Uterus (tissue), 4 donors: ENCODE data around the gene PSENEN. TPM values are rescaled to one million over a fixed set of nuclear protein-coding genes. Genes with fewer than 3 reads are reported as not detected.

ENCODE experiments used
- DNase-seq, 2 donors: peaks; one replicate each; pipeline ENCODE4 v3.0.0-alpha.2; 2019 to 2020
- H3K27ac ChIP-seq, 2 donors: fragments of 200-600 bp; sonication (generic); 1 replicate in 1 of 2; 2 replicates in 1 of 2; pipeline ENCODE4 v1.5.1; 2016 to 2018
- H3K27me3 ChIP-seq, 2 donors: fragments of 200-600 bp; sonication (generic); one replicate each; pipeline ENCODE4 v1.5.1; 2018 to 2019; ENCODE audit warnings: control low read depth in 1 of 2
- H3K36me3 ChIP-seq, 2 donors: fragments of 200-600 bp; sonication (generic); one replicate each; pipeline ENCODE4 v1.5.1; 2019; ENCODE audit warnings: control low read depth in 1 of 2
- H3K4me1 ChIP-seq, 2 donors: fragments of 200-600 bp; sonication (generic); one replicate each; pipeline ENCODE4 v1.5.1; 2018 to 2019; ENCODE audit warnings: control low read depth in 1 of 2
- H3K4me3 ChIP-seq, 2 donors: fragments of 200-600 bp; sonication (generic); 1 replicate in 1 of 2; 2 replicates in 1 of 2; pipeline ENCODE4 v1.5.1; 2018 to 2019; ENCODE audit warnings: mild to moderate bottlenecking in 1 of 2
- H3K9me3 ChIP-seq, 2 donors: fragments of 200-600 bp; sonication (generic); one replicate each; pipeline ENCODE4 v1.5.1; 2019; ENCODE audit warnings: control low read depth in 1 of 2
- POLR2A ChIP-seq, 2 donors: fragments of 450-650 bp; IDR thresholded peaks; one replicate each; pipeline ENCODE4 v1.6.1; 2016; ENCODE audit warnings: antibody characterized with exemption in 2 of 2, mild to moderate bottlenecking in 1 of 2, moderate library complexity in 1 of 2
- intact Hi-C: fragments of 100-400 bp; cut with DNase I; formaldehyde crosslinking; loops from one replicate; pipeline ENCODE4 v1.15.1; 2023; ENCODE audit warnings: low total_unique reads
- total RNA-seq, 4 donors: library from RNA; depleted of rRNA in 3 of 4; stranded (reverse); fragments of >200 nt in 3 of 4; gene quantifications; one replicate each; pipeline versions ENCODE4 v1.1.0 to v1.2.4, GENCODE V29; 2014 to 2023
- TF ChIP-seq, protein P1 (sequence below), 4 experiments: fragments of 200-600 bp in 2 of 4; fragments of 450-650 bp in 2 of 4; sonication (generic) in 2 of 4; IDR thresholded peaks; one replicate each; pipeline ENCODE4 v1.5.1; 2016 to 2019; ENCODE audit warnings: antibody characterized with exemption in 4 of 4, mild to moderate bottlenecking in 2 of 4, moderate library complexity in 1 of 4
- donor health status: DM: yes; HTN: yes; CAD: no.

PSENEN gene
- total RNA-seq, 4 donors from 2014 or later, result 5.3 to 37.3 (median 18.8) TPM

DNA sequence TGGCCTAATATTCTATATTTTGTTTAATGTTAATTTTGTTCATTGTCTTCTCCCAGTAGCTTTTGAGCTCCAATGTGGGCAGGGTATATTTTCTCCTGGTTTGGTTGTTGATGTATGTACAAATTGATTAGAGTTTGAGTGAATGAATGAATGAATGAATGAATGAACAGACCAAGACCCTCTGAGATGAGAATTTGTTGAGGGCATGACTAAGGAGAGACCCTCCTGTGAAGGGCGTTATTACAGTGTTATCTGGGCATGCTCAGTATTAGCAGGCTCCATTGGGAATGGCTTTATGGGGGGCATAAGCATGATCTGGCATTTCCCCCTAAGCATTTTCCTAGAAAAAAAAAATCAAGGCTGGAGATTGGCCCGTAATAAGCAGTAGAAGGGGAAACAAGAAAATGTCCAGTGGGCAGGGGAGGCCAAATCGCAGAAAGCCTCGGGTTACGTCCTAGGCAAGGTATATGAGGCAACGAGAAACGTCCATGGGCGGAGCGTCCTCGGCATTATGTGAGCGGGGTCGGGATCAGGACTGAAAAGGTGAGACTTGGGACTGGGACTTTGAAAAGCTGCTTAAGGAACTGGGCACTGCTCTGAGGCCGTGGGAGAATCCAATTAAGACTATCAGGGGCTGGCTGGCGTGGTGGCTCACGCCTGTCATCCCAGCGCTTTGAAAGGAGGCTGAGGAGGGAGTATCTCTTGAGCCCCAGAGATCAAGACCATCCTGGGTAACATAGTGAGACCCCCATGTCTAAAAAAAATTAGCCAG lies 29.0 kb downstream of the PSENEN start:
- DNase-seq, result no peak
- TF ChIP-seq, protein P1, sequence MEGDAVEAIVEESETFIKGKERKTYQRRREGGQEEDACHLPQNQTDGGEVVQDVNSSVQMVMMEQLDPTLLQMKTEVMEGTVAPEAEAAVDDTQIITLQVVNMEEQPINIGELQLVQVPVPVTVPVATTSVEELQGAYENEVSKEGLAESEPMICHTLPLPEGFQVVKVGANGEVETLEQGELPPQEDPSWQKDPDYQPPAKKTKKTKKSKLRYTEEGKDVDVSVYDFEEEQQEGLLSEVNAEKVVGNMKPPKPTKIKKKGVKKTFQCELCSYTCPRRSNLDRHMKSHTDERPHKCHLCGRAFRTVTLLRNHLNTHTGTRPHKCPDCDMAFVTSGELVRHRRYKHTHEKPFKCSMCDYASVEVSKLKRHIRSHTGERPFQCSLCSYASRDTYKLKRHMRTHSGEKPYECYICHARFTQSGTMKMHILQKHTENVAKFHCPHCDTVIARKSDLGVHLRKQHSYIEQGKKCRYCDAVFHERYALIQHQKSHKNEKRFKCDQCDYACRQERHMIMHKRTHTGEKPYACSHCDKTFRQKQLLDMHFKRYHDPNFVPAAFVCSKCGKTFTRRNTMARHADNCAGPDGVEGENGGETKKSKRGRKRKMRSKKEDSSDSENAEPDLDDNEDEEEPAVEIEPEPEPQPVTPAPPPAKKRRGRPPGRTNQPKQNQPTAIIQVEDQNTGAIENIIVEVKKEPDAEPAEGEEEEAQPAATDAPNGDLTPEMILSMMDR (IDR thresholded peaks at IDR 0.05), result no peak
- no peak for TF ChIP-seq POLR2A (IDR thresholded peaks at IDR 0.05)
- Histone ChIP-seq H3K9me3 (no peaks in the 10 kb centered on the region), H3K27me3 (no peaks in the 10 kb centered on the region), H3K27ac (no peak overlapping the region), H3K36me3 (no peaks in the 10 kb centered on the region), H3K4me3 (peak overlapping the region; percentile 40 to 93), H3K4me1 (peaks cover 0 to 6% of the 10 kb centered on the region in 2 donors)
- intact Hi-C loops, result no loop called here

DNA sequence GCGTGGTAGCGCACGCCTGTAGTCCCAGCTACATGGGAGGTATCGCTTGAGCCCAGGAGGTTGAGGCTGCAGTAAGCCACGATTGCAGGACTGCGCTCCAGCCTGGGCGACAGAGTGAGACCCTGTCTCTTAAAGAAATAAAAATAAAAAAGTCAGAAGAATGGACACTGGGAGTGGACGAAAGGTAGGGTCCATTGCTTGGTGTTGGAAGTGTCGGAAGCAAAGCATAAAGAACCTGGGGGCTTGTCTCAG lies 29.5 kb downstream of the PSENEN start:
- Histone ChIP-seq H3K27me3 (no peaks in the 10 kb centered on the region), H3K36me3 (no peaks in the 10 kb centered on the region), H3K9me3 (no peaks in the 10 kb centered on the region), H3K27ac (no peak overlapping the region), H3K4me3 (peak overlapping the region; percentile 40 to 93), H3K4me1 (peaks cover 0 to 6% of the 10 kb centered on the region in 2 donors)
- DNase-seq, result no peak
- intact Hi-C loops, result no loop called here
- TF ChIP-seq POLR2A (IDR thresholded peaks at IDR 0.05), result no peak
- TF ChIP-seq, protein P1 (IDR thresholded peaks at IDR 0.05), result no peak

DNA sequence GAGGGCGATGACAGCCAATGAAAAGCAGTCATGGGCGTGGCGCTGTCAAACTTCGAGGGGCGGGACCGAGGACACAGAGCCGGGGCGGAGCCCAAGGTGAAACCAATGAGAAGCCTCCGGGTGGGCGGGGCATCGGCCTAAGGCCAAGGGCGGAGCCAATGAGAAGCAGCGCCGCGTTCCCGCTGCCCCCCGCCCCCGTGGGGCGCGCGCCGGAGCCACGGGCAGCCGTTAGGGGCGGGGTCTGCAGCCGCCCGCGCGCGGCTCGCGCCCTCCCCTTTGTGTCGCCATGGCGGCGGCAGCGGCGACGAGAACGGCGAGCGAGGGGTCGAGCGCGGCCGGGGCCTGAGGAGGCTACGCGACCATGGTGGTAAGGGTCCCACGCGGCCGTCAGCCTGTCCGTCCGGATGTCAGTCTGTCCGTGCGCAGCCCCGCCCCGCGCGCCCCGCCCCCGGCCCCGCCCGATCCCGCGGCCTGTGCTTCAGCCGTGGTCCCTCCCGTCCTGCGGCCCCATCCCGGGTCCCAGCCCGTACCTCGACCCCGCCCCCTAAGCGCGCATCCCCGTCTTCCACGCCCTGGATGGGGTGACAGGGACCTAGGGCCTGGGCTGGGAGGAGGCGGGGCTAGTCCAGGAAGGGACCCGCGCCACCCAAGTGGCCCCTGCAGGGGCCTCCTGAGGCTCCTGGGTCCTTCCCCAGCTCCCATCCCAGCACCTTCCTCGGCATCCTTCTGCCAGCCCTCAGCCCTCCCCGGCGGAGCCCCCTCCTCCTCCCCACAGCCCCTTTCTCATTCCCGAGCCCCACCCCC lies 30.0 kb downstream of the PSENEN start, which contains the start of gene ARHGAP33:
ARHGAP33 (plus strand) TSS at position 267 of the 804 bp plus-strand sequence; CDS start at position 362, 95 bp downstream.
- Histone ChIP-seq H3K4me1 (peaks cover 0 to 6% of the 10 kb centered on the region in 2 donors), H3K27ac (peak within 1 kb of the TSS; percentile 15 to 75), H3K36me3 (no peaks in the 10 kb centered on the region), H3K4me3 (peak within 1 kb of the TSS; percentile 40 to 93), H3K9me3 (no peaks in the 10 kb centered on the region), H3K27me3 (no peaks in the 10 kb centered on the region)
- intact Hi-C loops, result no loop called here
- peak in 1 of 2 donors; percentile 48 for TF ChIP-seq POLR2A (IDR thresholded peaks at IDR 0.05)
- TF ChIP-seq, protein P1 (IDR thresholded peaks at IDR 0.05), result peak in 1 of 4 experiments; percentile 9
- DNase-seq, result peak; percentile 99 to 100

DNA sequence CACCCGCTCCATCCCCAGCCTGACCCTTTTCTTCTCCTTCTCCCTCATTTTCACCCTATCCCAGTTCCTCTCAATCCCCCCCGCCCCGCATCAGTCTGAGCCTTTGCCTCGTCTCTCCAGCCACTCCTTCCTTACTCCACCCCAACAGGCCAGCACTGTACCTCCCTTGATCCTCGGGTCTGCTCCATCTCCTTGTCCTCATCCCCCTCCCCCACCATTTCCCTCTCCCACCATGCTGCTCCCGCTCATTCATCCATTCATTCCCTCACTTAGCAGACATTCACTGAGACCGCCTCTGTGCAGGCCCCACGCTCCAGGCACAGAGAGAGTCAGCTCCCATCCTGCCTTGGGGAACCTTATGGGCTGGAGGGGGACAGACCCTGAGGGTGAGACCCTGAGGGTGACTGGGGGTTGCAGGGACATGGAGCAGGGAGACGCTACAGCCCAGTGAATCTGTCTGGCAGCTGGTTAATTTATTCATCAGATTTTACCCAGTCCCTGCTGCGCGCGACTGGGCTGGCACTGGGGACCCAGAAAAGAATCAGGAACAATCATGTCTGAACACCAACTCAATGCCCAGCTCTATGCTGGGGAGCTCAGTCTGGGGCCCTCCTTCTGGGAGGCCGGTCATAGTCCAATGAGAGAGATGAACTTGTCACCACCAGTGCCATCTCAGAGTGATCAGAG lies 30.8 kb downstream of the PSENEN start:
- TF ChIP-seq, protein P1 (IDR thresholded peaks at IDR 0.05), result no peak
- no peak for TF ChIP-seq POLR2A (IDR thresholded peaks at IDR 0.05)
- intact Hi-C loops, result no loop called here
- Histone ChIP-seq H3K27ac (peak overlapping the region; percentile 15 to 75), H3K27me3 (no peaks in the 10 kb centered on the region), H3K36me3 (no peaks in the 10 kb centered on the region), H3K4me3 (peak overlapping the region; percentile 40 to 93), H3K9me3 (no peaks in the 10 kb centered on the region), H3K4me1 (peaks cover 0 to 6% of the 10 kb centered on the region in 2 donors)
- DNase-seq, result no peak
